GM12873 (cell line): ENCODE data around the gene DSG3.

Experiments used
- TF ChIP-seq, protein P1 (sequence below): IDR thresholded peaks from 2 replicates; pipeline ENCODE4 v1.5.1; 2012; ENCODE audit warnings: low read depth, mild to moderate bottlenecking, moderate library complexity, low read length, control low read depth; ENCODE audit not compliant: insufficient read depth; ENCODE audit errors: missing control alignments

The DSG3 gene

DNA sequence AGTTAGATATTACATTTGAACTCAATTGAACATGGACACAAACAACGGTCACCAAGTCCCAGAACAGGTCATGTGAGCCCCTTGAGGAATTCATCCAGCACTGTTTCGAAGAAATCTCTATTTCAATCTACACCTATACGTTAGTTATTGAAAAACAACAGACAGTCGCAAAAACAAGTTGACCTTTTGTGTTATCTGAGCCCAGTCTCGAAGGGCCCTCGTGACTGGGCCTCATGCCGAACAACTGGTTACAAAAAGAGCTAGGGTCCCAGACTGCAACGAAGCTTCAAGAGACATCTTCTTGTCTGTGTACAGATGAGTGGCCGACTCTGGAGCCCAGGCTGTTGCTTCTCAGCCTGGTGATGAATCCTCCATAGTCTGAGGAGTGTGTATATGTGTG, 45.1 kb downstream of the DSG3 start:
- TF ChIP-seq, protein P1, sequence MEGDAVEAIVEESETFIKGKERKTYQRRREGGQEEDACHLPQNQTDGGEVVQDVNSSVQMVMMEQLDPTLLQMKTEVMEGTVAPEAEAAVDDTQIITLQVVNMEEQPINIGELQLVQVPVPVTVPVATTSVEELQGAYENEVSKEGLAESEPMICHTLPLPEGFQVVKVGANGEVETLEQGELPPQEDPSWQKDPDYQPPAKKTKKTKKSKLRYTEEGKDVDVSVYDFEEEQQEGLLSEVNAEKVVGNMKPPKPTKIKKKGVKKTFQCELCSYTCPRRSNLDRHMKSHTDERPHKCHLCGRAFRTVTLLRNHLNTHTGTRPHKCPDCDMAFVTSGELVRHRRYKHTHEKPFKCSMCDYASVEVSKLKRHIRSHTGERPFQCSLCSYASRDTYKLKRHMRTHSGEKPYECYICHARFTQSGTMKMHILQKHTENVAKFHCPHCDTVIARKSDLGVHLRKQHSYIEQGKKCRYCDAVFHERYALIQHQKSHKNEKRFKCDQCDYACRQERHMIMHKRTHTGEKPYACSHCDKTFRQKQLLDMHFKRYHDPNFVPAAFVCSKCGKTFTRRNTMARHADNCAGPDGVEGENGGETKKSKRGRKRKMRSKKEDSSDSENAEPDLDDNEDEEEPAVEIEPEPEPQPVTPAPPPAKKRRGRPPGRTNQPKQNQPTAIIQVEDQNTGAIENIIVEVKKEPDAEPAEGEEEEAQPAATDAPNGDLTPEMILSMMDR, result no peak

DNA sequence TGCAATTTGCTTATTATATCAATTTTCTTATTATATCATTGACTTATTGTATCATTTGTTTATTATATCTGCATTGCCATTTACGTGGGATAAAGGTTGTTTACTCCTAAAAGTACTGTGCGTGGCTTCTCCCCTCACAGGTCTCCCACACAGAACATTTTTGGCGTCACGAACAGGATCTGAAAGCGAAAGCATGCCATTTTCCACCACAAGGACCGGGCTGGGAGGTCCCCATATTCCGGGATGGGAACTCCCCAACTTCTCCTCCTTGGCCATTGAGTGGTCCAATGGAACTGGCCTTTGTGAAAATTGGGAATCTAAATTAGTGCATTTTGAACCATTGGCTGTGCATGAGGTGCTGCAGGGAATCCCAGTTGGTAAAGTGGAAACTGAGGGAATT, 45.6 kb downstream of the DSG3 start:
- TF ChIP-seq, protein P1, result no peak

DNA sequence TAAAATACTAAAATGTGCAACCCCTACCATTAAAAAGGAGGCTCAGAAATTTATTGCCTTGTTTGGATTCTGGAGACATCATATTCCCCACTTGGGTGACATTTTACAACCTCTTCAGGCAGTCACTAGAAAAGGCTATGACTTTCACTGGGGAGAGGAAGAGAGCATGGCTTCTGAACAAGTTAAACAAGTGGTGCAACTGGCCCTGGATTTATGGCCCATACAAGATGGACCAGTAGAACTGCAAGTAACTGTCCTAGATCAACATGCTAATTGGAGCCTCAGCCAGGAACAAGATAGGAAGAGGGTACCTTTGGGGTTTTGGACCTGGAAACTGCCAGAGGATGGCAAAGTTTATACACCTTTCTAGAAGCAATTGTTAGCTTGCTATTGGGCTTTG, 46.4 kb downstream of the DSG3 start:
- TF ChIP-seq, protein P1, result no peak

DNA sequence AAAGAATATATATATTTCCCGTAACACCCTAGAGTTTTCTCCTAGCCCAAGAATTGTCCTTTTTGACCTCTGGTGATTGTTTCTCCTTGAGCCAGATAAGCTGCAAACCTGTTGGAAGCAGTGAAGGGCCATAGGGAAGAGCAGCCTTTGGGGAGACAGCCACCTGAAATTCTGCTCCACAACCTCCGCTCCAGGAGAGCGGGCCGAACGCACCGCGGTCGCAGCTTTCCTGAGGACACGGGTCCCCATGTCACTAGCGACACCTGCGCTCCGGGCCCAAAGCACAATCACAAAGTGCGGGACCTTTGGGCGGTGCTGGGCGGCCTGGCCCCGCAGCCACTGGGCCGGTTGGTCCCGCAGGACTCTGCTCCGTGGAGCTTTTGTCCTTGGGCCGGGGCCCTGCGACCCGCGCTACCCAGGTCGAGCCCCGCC, 49.9 kb downstream of the DSG3 start:
- TF ChIP-seq, protein P1, result no peak

DNA sequence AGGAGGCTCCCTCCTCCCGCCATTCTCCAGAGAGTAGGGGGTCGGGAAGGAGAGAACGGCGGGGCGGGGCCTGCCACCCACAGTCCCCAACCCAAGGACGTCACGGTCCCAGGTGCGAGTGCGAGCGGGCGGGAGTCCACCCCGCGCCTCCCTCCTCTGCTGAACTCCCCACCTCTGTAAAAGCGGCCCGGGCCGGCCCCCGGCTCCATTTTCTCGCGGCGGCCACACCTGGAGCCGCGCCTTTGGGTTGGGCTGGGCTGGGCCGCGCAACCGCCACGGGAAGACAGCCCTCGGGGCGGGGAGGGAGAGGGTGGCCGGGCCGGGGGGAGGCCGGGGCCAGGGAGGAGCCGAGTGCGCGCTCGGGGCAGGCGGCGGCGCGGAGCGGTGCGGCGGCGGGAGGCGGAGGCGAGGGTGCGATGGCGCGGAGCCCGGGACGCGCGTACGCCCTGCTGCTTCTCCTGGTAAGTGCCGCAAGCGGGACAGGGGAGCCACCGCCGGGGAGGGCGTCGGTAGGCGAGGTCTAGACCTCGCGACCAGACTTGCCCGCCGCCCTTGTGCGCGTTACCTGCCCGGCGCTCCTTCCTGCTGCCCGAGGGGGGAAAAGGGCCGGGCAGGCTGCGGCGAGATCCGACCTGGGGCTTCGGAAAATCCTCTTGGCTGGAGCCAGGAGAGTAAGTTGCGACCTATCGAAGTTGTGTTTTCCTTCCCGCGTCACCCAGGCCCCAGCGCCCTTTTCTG, 50.5 kb downstream of the DSG3 start, which contains the start of gene DSG2:
TSS of gene DSG2 (plus strand) at position 342 of the 738 bp plus-strand sequence. CDS start at position 417, 75 bp downstream.
- TF ChIP-seq, protein P1, result no peak

DNA sequence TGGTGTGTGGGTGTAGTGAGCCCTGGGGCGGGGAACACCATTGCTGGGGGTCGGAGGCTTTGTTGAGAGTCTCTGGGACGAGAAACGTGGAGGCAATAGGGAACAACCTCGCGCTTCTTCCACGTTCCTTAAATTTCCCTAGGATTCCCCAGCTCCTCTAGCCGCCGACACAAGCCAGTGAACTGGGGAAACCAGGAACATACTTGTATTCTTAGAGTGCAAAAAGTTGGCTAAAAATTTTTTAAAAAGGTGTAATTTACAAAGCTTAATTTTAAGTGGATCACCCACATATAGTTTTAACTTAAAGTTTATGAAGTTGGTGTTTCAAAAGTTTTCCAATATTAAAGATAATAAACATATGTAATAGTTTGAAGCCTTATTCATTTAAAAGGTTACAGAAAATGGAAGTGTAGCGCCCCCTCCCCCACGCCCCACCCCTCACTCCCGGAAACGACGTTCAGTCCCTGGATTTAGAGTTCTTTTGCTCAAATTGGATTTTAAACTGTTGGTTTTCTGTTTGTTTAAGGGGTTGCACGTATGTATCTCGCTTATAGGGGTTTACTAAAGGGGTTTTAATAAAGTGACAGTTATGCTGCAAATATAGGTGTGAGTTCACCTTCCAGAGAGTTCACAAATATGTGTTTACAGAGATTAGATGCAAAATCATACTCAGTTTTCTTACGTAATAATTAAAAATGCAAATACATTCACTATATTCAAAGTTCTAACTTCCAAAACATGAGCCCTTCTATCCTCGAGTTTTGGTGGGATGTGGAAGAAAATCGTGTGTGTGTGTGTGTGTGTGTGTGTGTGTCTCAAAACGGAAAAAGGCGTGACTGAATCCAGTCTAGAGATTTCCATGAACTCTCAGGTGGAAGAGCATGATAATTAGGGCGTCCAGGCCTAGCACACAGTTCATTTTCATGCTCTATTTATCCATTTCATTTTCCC, 51.3 kb downstream of the DSG3 start:
- TF ChIP-seq, protein P1, result no peak

DNA sequence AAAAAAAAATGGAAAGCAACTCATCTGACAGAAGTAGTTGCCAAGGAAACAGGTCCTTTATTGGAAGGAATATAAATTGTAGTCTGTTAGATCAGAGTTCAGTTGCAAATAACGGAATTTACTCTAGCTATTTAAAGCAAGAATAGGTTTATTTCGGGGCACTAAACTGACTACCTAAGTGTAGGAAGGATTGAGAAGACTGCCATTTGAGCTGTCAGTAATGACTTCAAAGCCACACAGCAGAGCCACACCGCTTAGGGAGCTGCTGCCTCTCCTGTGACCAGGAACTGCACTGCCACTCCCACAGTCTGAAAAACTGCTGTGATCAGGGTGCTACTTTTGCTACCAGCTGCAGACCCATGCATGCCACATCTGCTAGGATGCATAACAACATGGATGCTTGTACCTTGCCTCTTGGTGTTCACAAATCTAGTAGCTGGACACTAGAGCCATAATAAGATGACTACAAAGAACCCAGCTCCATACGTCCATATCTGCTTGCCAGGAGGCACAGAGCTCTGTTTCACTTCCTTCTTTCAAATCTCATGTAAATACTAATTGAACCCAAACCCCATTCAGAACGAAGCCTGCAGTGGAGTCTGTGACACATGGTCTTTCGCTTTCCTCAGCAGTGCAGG, 52.6 kb downstream of the DSG3 start:
- TF ChIP-seq, protein P1, result no peak
